Tibial nerve (tissue), 4 donors: Measurements from ENCODE around the gene RGS3. TPM values are rescaled to one million over a fixed set of nuclear protein-coding genes. Genes with fewer than 3 reads are reported as not detected.
"Not testable (repeated sequence)": the region's sequence is repeated elsewhere in the genome, so short reads cannot be mapped to it uniquely, and the experiment has no call there.

ENCODE experiments used
- DNase-seq, 2 donors: peaks; one replicate each; pipeline ENCODE4 v3.0.0-alpha.2; 2019; ENCODE audit warnings: low spot score in 2 of 2
- H3K27ac ChIP-seq, 4 donors: fragments of 200-600 bp; sonication (generic) in 3 of 4; one replicate each; pipeline ENCODE4 v1.5.1; 2017 to 2019; ENCODE audit warnings: mild to moderate bottlenecking in 1 of 4
- H3K27me3 ChIP-seq, 2 donors: fragments of 200-600 bp; sonication (generic) in 1 of 2; one replicate each; pipeline versions ENCODE4 v1.5.1 to v1.6.0; 2017 to 2019
- H3K36me3 ChIP-seq, 3 donors: fragments of 200-600 bp; sonication (generic); one replicate each; pipeline ENCODE4 v1.5.1; 2018 to 2019
- H3K4me1 ChIP-seq, 4 donors: fragments of 200-600 bp; sonication (generic) in 3 of 4; one replicate each; pipeline ENCODE4 v1.5.1; 2017 to 2019
- H3K4me3 ChIP-seq, 4 donors: fragments of 200-600 bp; sonication (generic) in 3 of 4; one replicate each; pipeline ENCODE4 v1.5.1; 2017 to 2019; ENCODE audit warnings: mild to moderate bottlenecking in 1 of 4, moderate library complexity in 1 of 4
- H3K9me3 ChIP-seq, 4 donors: fragments of 200-600 bp; sonication (generic) in 3 of 4; one replicate each; pipeline ENCODE4 v1.5.1; 2017 to 2019
- CTCF ChIP-seq, 5 experiments: fragments of 200-600 bp in 3 of 5; fragments of 450-650 bp in 2 of 5; sonication (generic) in 3 of 5; IDR thresholded peaks; one replicate each; pipeline ENCODE4 v1.5.1; 2016 to 2019; ENCODE audit warnings: antibody characterized with exemption in 5 of 5, mild to moderate bottlenecking in 3 of 5, moderate library complexity in 2 of 5
- EP300 ChIP-seq, 2 donors: sonication (generic); formaldehyde crosslinking; IDR thresholded peaks; one replicate each; pipeline ENCODE4 v1.6.1; 2017; ENCODE audit warnings: antibody characterized with exemption in 2 of 2, mild to moderate bottlenecking in 1 of 2
- POLR2A ChIP-seq, 2 donors: fragments of 450-650 bp; IDR thresholded peaks; one replicate each; pipeline ENCODE4 v1.6.1; 2017; ENCODE audit warnings: antibody characterized with exemption in 2 of 2, mild to moderate bottlenecking in 2 of 2, moderate library complexity in 2 of 2
- WGBS, 2 donors: methylation state at CpG; one replicate each; pipeline ENCODE4 v1.1.5; 2018; 5-methylcytosine and 5-hydroxymethylcytosine counted together
- total RNA-seq, 4 donors: library from RNA; depleted of rRNA; stranded (reverse); fragments of >200 nt; gene quantifications; one replicate each; pipeline ENCODE4 v1.1.0, GENCODE V29; 2016

RGS3 gene
- total RNA-seq, 4 donors from 2014 or later: 18.0 to 45.9 (median 35.2) TPM

GRCh38 chr9:113488071-113488470, 24.5 kb downstream of the RGS3 start:
- no peaks in the 10 kb centered on the region for H3K27me3 ChIP-seq
- DNase-seq: no peak
- 94 to 97% methylated on average over 4 of the region's 4 CpGs for WGBS, 2 donors
- H3K36me3 ChIP-seq: no peaks in the 10 kb centered on the region
- H3K9me3 ChIP-seq: no peaks in the 10 kb centered on the region
- TF ChIP-seq EP300 (IDR thresholded peaks at IDR 0.05) (no peak), CTCF (IDR thresholded peaks at IDR 0.05) (no peak), POLR2A (IDR thresholded peaks at IDR 0.05) (no peak)
- H3K4me1 ChIP-seq: peaks cover 0 to 17% (median 5%) of the 10 kb centered on the region in 4 donors
- no peak overlapping the region for H3K27ac ChIP-seq
- no peak overlapping the region for H3K4me3 ChIP-seq

- Histone ChIP-seq H3K9me3 (no peaks in the 10 kb centered on the region), H3K27ac (no peak overlapping the region), H3K4me3 (no peak overlapping the region), H3K36me3 (no peaks in the 10 kb centered on the region), H3K4me1 (peaks cover 0 to 17% (median 5%) of the 10 kb centered on the region in 4 donors), H3K27me3 (no peaks in the 10 kb centered on the region)
- DNase-seq: no peak
- TF ChIP-seq EP300 (IDR thresholded peaks at IDR 0.05) (peak in 1 of 2 donors; percentile 23), POLR2A (IDR thresholded peaks at IDR 0.05) (no peak)
- WGBS, 2 donors: 80 to 82% methylated on average over 12 of the region's 12 CpGs
Observed at GRCh38 chr9:113488490-113488889, 25.0 kb downstream of the RGS3 start.

GRCh38 chr9:113491147-113491546, 27.6 kb downstream of the RGS3 start:
- H3K27ac ChIP-seq, DNase-seq, H3K27me3 ChIP-seq, H3K9me3 ChIP-seq, H3K36me3 ChIP-seq, H3K4me1 ChIP-seq, H3K4me3 ChIP-seq: not testable (repeated sequence)
- 91 to 95% methylated on average over 4 of the region's 4 CpGs for WGBS, 2 donors

- H3K36me3 ChIP-seq: no peaks in the 10 kb centered on the region
- TF ChIP-seq EP300 (IDR thresholded peaks at IDR 0.05): no peak
- TF ChIP-seq CTCF (IDR thresholded peaks at IDR 0.05): no peak
- no peak for TF ChIP-seq POLR2A (IDR thresholded peaks at IDR 0.05)
- no peaks in the 10 kb centered on the region for H3K9me3 ChIP-seq
- no peak overlapping the region for H3K4me3 ChIP-seq
- no peaks in the 10 kb centered on the region for H3K4me1 ChIP-seq
- WGBS, 2 donors: 40 to 44% methylated on average over 11 of the region's 11 CpGs
- no peak for DNase-seq
- no peaks in the 10 kb centered on the region for H3K27me3 ChIP-seq
- no peak overlapping the region for H3K27ac ChIP-seq
Observed at GRCh38 chr9:113492343-113493202, 29.0 kb downstream of the RGS3 start.

GRCh38 chr9:113493203-113493520, 29.6 kb downstream of the RGS3 start:
- no peaks in the 10 kb centered on the region for H3K27me3 ChIP-seq
- TF ChIP-seq CTCF (IDR thresholded peaks at IDR 0.05) (no peak), POLR2A (IDR thresholded peaks at IDR 0.05) (no peak), EP300 (IDR thresholded peaks at IDR 0.05) (no peak)
- no peak for DNase-seq
- no peaks in the 10 kb centered on the region for H3K9me3 ChIP-seq
- H3K36me3 ChIP-seq: no peaks in the 10 kb centered on the region
- no peak overlapping the region for H3K27ac ChIP-seq
- no peak overlapping the region for H3K4me3 ChIP-seq
- no peaks in the 10 kb centered on the region for H3K4me1 ChIP-seq

- TF ChIP-seq EP300 (IDR thresholded peaks at IDR 0.05) (no peak), CTCF (IDR thresholded peaks at IDR 0.05) (no peak), POLR2A (IDR thresholded peaks at IDR 0.05) (no peak)
- no peak overlapping the region for H3K27ac ChIP-seq
- WGBS, 2 donors: 88 to 92% methylated on average over 3 of the region's 3 CpGs
- no peaks in the 10 kb centered on the region for H3K27me3 ChIP-seq
- no peak overlapping the region for H3K4me3 ChIP-seq
- H3K4me1 ChIP-seq: no peaks in the 10 kb centered on the region
- H3K36me3 ChIP-seq: no peaks in the 10 kb centered on the region
- no peak for DNase-seq
- H3K9me3 ChIP-seq: no peaks in the 10 kb centered on the region
Observed at GRCh38 chr9:113495526-113495925, 32.0 kb downstream of the RGS3 start.
